ENCODE measurements around the gene PAPSS2.

DNA sequence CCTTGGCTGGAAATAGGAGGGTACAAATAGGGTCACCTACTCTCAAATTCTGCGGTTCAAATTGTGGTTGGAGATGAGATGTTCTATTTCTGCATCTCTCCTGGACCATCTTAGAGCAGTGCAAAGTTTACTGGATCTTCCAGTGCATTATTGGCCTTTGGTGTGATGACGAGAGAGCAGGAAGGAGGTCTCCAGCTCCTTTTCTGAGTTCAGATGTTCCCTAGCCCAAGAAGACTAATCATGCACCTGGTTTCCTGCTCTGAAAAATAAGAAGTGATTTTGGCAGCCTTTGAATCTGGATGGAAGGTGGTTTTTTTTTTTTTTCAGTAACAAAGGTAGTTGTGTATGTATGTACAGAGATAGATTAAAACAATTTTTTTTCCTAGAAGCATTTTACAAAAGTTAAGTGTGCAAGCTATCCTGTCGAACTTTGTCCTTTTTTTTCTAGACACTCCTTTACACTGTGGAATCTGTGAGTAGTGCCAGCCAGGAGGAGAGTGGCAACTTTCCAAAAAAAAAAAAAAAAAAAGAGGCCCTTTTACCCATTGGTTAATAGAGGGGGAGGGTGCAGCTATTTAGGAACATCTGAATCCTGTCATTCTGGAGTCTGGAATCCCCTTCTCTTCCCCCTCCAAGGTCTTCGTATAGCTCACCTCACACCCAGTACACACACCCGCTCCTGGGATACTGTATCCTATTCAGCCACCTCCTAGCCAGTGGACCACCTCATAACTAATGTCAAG lies 26.3 kb downstream of the PAPSS2 start:
- TF ChIP-seq CTCF (IDR thresholded peaks at IDR 0.05; ENCODE audit: extremely low read depth in 1 of 2, insufficient read depth in 1 of 2, low read depth in 1 of 2, low read length in 2 of 2) (no peak), POLR2A (IDR thresholded peaks at IDR 0.05; ENCODE audit: low read depth, low read length) (no peak), JUN (IDR thresholded peaks at IDR 0.05; ENCODE audit: borderline replicate concordance, insufficient read depth, insufficient read length, low read depth) (no peak), POLR2AphosphoS5 (IDR thresholded peaks at IDR 0.05; ENCODE audit: insufficient read depth, low read depth, low read length) (no peak), EZH2 (IDR thresholded peaks at IDR 0.05; ENCODE audit: borderline replicate concordance, low read depth, low read length, severe bottlenecking) (no peak)
- TF ChIP-seq, protein P1, sequence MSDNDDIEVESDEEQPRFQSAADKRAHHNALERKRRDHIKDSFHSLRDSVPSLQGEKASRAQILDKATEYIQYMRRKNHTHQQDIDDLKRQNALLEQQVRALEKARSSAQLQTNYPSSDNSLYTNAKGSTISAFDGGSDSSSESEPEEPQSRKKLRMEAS (IDR thresholded peaks at IDR 0.05; ENCODE audit: insufficient read depth, insufficient read length): no peak

Data from endothelial cell of umbilical vein (primary cell).